Rectal smooth muscle tissue (tissue), 1 donor: Measurements from ENCODE around the gene THAP2.

ENCODE experiments used
- H3K27ac ChIP-seq: one replicate; pipeline ENCODE4 v1.7.0; 2013; ENCODE audit warnings: low read depth, low read length, inconsistent platforms
- H3K27me3 ChIP-seq: one replicate; pipeline ENCODE4 v1.7.0; 2013; ENCODE audit warnings: low read length; ENCODE audit not compliant: control insufficient read depth, insufficient read depth
- H3K36me3 ChIP-seq: one replicate; pipeline ENCODE4 v1.7.0; 2013; ENCODE audit warnings: low read length; ENCODE audit not compliant: control insufficient read depth, insufficient read depth
- H3K4me1 ChIP-seq: one replicate; pipeline ENCODE4 v1.7.0; 2013; ENCODE audit warnings: low read length; ENCODE audit not compliant: control insufficient read depth, insufficient read depth
- H3K4me3 ChIP-seq: one replicate; pipeline ENCODE4 v1.7.0; 2013; ENCODE audit warnings: low read length
- H3K9ac ChIP-seq: one replicate; pipeline ENCODE4 v1.7.0; 2013; ENCODE audit warnings: low read length

Gene THAP2

DNA sequence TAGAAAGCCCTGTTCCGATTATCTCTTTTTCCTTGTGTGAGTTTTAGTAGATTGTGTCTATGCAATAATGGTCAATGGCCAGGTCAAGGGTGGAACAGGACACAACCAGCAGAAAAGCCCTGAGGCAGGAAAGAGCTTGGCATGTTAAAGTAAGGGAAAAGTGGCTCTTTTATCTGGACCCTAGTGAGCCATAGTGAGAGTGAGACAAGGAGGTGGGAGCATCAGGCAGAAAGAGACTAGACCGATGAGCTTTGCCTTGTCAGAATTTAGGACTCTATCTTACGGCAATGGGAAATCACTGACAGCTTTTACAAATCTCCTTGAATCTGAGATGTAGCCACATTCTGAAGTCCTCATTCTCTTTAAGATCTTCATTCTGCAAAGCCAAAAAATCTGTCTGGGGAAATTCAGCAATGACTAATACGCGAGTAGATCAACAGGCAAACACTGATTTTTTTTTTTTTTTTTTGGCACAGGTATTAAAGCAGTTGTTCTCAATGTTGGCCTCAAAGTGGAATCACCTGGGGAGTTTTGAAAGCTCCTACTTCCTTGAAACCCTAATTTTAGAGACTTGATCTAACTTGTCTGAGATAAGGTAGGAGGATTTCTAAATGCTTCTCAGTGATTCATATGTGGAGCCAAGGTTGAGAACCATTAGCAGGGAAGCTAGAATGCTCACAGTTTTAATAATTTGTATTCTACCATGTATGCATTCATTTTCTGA lies 55.7 kb downstream of the THAP2 start:
- Histone ChIP-seq H3K4me1 (no peaks in the 10 kb centered on the region), H3K4me3 (no peak overlapping the region), H3K27ac (no peak overlapping the region), H3K9ac (no peak overlapping the region), H3K27me3 (no peaks in the 10 kb centered on the region), H3K36me3 (no peaks in the 10 kb centered on the region)

DNA sequence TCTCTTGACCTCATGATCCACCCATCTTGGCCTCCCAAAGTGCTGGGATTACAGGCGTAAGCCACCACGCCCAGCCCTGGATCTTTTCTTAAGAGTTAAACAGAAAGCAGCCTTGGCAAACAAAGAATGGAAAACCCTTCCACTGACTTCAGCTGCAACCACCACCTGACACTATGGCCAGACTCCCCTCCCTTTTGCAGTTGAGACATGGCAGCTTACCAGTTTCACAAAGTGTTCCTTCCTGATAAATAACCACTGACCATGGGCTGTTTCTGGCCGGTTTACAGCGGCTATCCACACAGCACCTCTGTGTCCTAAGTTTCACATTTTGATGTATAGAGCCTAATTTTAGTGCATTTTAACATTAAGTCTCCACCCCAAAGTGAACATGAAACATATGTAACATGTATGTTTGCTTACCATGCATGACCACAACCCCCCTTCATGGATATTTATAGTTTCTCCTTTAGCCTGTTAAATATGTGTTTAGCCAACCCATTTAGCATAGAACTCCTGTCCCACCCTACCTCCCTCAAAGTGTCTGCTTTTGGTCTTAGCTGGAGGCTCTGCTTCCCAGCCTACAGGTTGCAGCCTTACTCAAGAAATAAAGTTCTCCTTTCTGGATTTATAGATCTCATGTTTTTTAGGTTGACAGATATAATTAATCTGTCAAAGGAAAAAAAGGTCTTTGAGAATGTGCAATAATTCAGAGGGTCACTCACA lies 57.8 kb downstream of the THAP2 start:
- no peak overlapping the region for H3K4me3 ChIP-seq
- H3K36me3 ChIP-seq = no peaks in the 10 kb centered on the region
- H3K27me3 ChIP-seq = no peaks in the 10 kb centered on the region
- H3K4me1 ChIP-seq = no peaks in the 10 kb centered on the region
- H3K9ac ChIP-seq = no peak overlapping the region
- H3K27ac ChIP-seq = no peak overlapping the region

GRCh38 chr12:71725011-71725410 lies 60.9 kb downstream of the THAP2 start:
- H3K4me3 ChIP-seq = no peak overlapping the region
- no peaks in the 10 kb centered on the region for H3K36me3 ChIP-seq
- no peaks in the 10 kb centered on the region for H3K4me1 ChIP-seq
- H3K9ac ChIP-seq = no peak overlapping the region
- H3K27ac ChIP-seq = no peak overlapping the region
- no peaks in the 10 kb centered on the region for H3K27me3 ChIP-seq

- Histone ChIP-seq H3K9ac (no peak overlapping the region), H3K4me3 (no peak overlapping the region), H3K27me3 (no peaks in the 10 kb centered on the region), H3K4me1 (no peaks in the 10 kb centered on the region), H3K36me3 (no peaks in the 10 kb centered on the region), H3K27ac (no peak overlapping the region)
Measured at GRCh38 chr12:71726548-71726947, 62.4 kb downstream of the THAP2 start.

- no peaks in the 10 kb centered on the region for H3K27me3 ChIP-seq
- no peaks in the 10 kb centered on the region for H3K36me3 ChIP-seq
- H3K4me3 ChIP-seq = no peak overlapping the region
- H3K27ac ChIP-seq = no peak overlapping the region
- H3K9ac ChIP-seq = no peak overlapping the region
- no peaks in the 10 kb centered on the region for H3K4me1 ChIP-seq
Measured at GRCh38 chr12:71727958-71728357, 63.9 kb downstream of the THAP2 start.
